ENCODE results near the gene MRPS34. TPM values are rescaled to one million over a fixed set of nuclear protein-coding genes. Genes with fewer than 3 reads are reported as not detected.

Gene MRPS34
- total and polyA plus RNA-seq, 7 donors: 56.3 to 172 (median 75.1) TPM

GRCh38 chr16:1759511-1759910, 13.4 kb downstream of the MRPS34 start:
- WGBS, 3 donors: 95 to 96% (median 96%) methylated on average over 21 of the region's 21 CpGs
- no peak overlapping the region for H3K4me3 ChIP-seq
- no peaks in the 10 kb centered on the region for H3K9me3 ChIP-seq
- H3K27ac ChIP-seq: no peak overlapping the region
- ATAC-seq: no peak
- H3K27me3 ChIP-seq (ENCODE audit: insufficient read depth in 3 of 3, low read length in 2 of 3): no peaks in the 10 kb centered on the region
- DNase-seq: no peak
- TF ChIP-seq, protein P1, sequence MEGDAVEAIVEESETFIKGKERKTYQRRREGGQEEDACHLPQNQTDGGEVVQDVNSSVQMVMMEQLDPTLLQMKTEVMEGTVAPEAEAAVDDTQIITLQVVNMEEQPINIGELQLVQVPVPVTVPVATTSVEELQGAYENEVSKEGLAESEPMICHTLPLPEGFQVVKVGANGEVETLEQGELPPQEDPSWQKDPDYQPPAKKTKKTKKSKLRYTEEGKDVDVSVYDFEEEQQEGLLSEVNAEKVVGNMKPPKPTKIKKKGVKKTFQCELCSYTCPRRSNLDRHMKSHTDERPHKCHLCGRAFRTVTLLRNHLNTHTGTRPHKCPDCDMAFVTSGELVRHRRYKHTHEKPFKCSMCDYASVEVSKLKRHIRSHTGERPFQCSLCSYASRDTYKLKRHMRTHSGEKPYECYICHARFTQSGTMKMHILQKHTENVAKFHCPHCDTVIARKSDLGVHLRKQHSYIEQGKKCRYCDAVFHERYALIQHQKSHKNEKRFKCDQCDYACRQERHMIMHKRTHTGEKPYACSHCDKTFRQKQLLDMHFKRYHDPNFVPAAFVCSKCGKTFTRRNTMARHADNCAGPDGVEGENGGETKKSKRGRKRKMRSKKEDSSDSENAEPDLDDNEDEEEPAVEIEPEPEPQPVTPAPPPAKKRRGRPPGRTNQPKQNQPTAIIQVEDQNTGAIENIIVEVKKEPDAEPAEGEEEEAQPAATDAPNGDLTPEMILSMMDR (IDR thresholded peaks at IDR 0.05): no peak
- intact Hi-C loops (cut with DNase I): no loop called here
- no peaks in the 10 kb centered on the region for H3K4me1 ChIP-seq
- H3K36me3 ChIP-seq (ENCODE audit: insufficient read depth in 1 of 2, low read depth in 1 of 2): peaks cover 0 to 71% of the 10 kb centered on the region in 2 donors

DNA sequence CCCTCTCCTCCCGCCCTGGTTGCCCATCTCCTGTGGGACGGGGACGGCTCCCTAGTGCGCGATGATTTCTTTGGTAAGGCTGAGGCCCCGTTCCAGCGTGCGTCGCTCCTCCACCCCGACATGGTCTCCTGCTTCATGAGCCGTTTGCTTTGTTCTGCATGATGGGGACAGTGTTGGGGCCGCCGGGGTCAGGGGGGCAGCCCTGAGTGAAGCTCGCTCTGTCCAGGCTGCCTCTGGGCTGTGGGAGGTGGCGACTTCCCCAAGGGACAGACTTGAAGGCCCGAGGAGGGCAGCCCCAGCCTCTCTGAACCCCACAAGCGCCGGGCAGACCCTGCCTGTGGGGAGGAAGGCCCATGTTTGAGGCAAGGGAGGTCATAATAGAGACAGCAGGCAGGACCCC, 14.0 kb downstream of the MRPS34 start:
- H3K27ac ChIP-seq: no peak overlapping the region
- 88 to 91% (median 89%) methylated on average over 18 of the region's 18 CpGs for WGBS, 3 donors
- H3K9me3 ChIP-seq: no peaks in the 10 kb centered on the region
- intact Hi-C loops (cut with DNase I): no loop called here
- DNase-seq (no peak), ATAC-seq (no peak)
- no peaks in the 10 kb centered on the region for H3K27me3 ChIP-seq (ENCODE audit: insufficient read depth in 3 of 3, low read length in 2 of 3)
- no peak overlapping the region for H3K4me3 ChIP-seq
- TF ChIP-seq, protein P1 (IDR thresholded peaks at IDR 0.05): no peak
- H3K4me1 ChIP-seq: no peaks in the 10 kb centered on the region
- H3K36me3 ChIP-seq (ENCODE audit: insufficient read depth in 1 of 2, low read depth in 1 of 2): peaks cover 0 to 70% of the 10 kb centered on the region in 2 donors

- peaks cover 0 to 70% of the 10 kb centered on the region in 2 donors for H3K36me3 ChIP-seq (ENCODE audit: insufficient read depth in 1 of 2, low read depth in 1 of 2)
- no peaks in the 10 kb centered on the region for H3K9me3 ChIP-seq
- no peaks in the 10 kb centered on the region for H3K27me3 ChIP-seq (ENCODE audit: insufficient read depth in 3 of 3, low read length in 2 of 3)
- TF ChIP-seq, protein P1 (IDR thresholded peaks at IDR 0.05): no peak
- DNase-seq (no peak), ATAC-seq (no peak)
- intact Hi-C loops (cut with DNase I): no loop called here
- H3K4me1 ChIP-seq: no peaks in the 10 kb centered on the region
- 94 to 95% (median 95%) methylated on average over 32 to 37 of the region's 37 CpGs for WGBS, 3 donors
- no peak overlapping the region for H3K27ac ChIP-seq
- no peak overlapping the region for H3K4me3 ChIP-seq
These were observed 15.0 kb downstream of the MRPS34 start for GRCh38 chr16:1757714-1758461.

GRCh38 chr16:1754204-1754603, 18.7 kb downstream of the MRPS34 start:
- H3K27ac ChIP-seq: no peak overlapping the region
- no peaks in the 10 kb centered on the region for H3K27me3 ChIP-seq (ENCODE audit: insufficient read depth in 3 of 3, low read length in 2 of 3)
- no peaks in the 10 kb centered on the region for H3K4me1 ChIP-seq
- 92 to 94% (median 92%) methylated on average over 12 of the region's 12 CpGs for WGBS, 3 donors
- H3K9me3 ChIP-seq: no peaks in the 10 kb centered on the region
- no peak for ATAC-seq
- intact Hi-C loops (cut with DNase I): no loop called here
- no peak overlapping the region for H3K4me3 ChIP-seq
- peaks cover 0 to 76% of the 10 kb centered on the region in 2 donors for H3K36me3 ChIP-seq (ENCODE audit: insufficient read depth in 1 of 2, low read depth in 1 of 2)
- TF ChIP-seq, protein P1 (IDR thresholded peaks at IDR 0.05): no peak
- DNase-seq: no peak

GRCh38 chr16:1752853-1753252, 20.1 kb downstream of the MRPS34 start:
- TF ChIP-seq, protein P1 (IDR thresholded peaks at IDR 0.05): no peak
- no peaks in the 10 kb centered on the region for H3K4me1 ChIP-seq
- H3K27me3 ChIP-seq (ENCODE audit: insufficient read depth in 3 of 3, low read length in 2 of 3): no peaks in the 10 kb centered on the region
- H3K9me3 ChIP-seq: no peaks in the 10 kb centered on the region
- no peak overlapping the region for H3K27ac ChIP-seq
- peaks cover 0 to 82% of the 10 kb centered on the region in 2 donors for H3K36me3 ChIP-seq (ENCODE audit: insufficient read depth in 1 of 2, low read depth in 1 of 2)
- 91 to 97% (median 92%) methylated on average over 14 of the region's 14 CpGs for WGBS, 3 donors
- intact Hi-C loops (cut with DNase I): no loop called here
- ATAC-seq (no peak), DNase-seq (no peak)
- no peak overlapping the region for H3K4me3 ChIP-seq
